Measurements from ENCODE around the gene ANO10. TPM values are rescaled to one million over a fixed set of nuclear protein-coding genes. Genes with fewer than 3 reads are reported as not detected.
"Not testable (repeated sequence)": the region's sequence is repeated elsewhere in the genome, so short reads cannot be mapped to it uniquely, and the experiment has no call there.

The ANO10 gene
- total RNA-seq, 1 donor from 2014 or later, result 30.2 TPM

DNA sequence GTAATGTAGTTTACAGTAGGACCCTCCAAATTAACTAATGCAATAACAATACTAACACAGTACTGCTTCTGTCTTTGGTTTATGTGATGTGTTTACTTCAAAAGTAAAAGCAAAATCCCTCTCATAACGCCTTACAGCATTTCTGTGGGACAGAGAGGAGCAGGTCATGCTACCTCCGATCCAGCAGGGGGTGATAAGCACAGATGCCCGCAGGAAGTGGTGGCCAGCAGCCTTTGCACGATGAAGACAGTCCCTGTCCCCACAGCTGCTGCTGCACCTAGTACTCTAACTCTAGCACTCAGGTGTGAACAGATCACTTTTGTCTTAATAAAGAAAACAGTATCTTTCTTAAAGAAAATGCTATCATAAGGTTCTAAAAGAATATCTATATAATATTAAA lies 38.3 kb downstream of the ANO10 start:
- DNase-seq (ENCODE audit: low read depth), result no peak

DNA sequence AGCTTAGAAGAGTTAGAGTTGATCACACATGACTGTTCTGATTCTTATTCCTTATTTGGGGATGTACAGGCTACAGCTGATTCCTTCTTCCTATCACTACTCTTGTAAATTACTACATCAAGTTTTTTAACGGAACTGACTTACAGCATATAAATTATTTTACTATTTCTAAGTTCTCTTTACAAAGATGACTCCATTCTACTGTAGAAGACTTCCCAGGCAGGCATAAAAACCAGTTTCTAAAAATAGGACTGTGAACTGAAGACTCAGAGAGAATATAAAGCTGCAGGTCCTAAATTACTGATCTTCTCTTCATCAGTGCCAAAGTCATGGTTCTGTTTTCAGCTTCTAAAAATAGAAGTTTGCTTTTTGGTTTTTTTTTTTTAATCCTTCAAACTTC lies 38.9 kb downstream of the ANO10 start:
- peak; percentile 10 for DNase-seq (ENCODE audit: low read depth)

GRCh38 chr3:43581343-43581742 lies 40.5 kb downstream of the ANO10 start:
- no peak for DNase-seq (ENCODE audit: low read depth)

GRCh38 chr3:43580181-43580580 lies 41.6 kb downstream of the ANO10 start:
- no peak for DNase-seq (ENCODE audit: low read depth)

DNA sequence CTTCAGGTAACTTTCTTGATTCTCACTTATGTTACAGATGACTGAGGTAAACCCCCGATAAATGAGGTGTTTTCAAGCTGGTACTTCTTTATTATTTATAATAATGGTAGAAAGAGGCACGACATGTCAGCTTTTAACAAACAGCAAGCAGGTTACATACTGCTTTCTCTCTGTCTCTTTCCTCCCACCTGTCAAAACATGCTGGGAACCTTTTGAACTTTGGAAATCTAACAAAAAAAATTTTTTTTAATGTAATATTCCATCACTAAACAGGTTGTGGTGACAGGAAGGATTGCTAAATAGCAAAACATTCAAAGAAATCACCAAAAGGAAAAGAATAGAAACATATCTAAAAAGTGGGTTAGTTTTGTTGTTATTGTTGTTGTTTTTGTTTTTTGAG lies 48.2 kb downstream of the ANO10 start:
- no peak for DNase-seq (ENCODE audit: low read depth)

DNA sequence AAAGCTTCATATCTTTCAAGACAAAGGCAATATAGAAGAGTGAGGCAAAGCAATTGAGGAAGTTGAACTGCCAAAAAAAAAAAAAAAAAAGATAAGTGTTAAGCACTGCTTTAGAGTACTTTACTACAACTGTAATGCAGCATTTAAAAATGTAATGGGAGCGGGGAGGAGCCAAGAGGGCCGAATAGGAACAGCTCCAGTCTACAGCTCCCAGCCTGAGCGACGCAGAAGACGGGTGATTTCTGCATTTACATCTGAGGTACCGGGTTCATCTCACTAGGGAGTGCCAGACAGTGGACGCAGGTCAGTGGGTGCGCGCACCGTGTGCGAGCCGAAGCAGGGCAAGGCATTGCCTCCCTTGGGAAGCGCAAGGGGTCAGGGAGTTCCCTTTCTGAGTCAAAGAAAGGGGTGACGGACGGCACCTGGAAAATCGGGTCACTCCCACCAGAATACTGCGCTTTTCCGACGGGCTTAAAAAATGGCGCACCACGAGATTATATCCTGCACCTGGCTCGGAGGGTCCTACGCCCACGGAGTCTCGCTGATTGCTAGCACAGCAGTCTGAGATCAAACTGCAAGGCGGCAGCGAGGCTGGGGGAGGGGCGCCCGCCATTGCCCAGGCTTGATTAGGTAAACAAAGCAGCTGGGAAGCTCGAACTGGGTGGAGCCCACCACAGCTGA lies 56.0 kb downstream of the ANO10 start:
- DNase-seq (ENCODE audit: low read depth), result not testable (repeated sequence)

DNA sequence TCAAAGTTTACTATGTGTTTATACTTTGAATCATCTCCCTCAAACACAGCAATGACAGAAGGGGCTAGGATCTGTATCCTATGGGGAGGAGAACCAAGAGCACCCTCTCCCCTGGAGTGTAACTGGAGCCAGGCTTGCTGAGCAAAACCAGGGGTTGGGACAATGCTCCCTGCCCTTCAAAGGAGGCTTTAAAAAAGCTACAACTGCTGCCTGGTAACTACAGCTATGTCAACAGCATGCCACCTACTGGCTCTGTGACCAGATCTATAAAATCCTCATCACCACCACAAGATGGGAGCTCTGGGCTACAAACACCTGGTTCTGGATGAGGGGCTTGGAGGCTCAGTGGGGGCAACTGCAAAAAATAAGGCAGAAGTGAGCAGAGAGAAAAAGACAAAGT lies 61.9 kb downstream of the ANO10 start:
- DNase-seq (ENCODE audit: low read depth), result peak; percentile 22

DNA sequence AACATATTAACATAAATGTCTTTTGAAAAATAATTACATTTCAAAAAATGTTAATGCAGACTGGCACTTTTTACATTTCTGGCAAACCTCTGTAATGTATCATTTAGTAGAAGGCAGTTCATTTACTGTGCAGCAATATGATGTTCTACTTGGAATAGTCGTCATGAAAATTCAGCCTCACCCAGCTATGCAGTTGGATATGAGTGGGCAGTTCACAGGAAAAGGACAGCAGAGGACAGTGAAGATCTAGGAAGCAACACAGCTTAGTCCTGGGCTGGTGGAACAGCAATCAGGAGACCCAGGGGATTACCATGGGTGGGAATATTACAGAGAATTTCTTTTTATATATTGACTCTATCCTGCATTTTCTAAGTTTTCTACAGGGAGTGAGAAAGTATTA lies 63.6 kb downstream of the ANO10 start:
- no peak for DNase-seq (ENCODE audit: low read depth)

- no peak for DNase-seq (ENCODE audit: low read depth)
These were observed 72.1 kb downstream of the ANO10 start for GRCh38 chr3:43549626-43550290.

- DNase-seq (ENCODE audit: low read depth), result peak; percentile 67
These were observed 77.5 kb downstream of the ANO10 start for GRCh38 chr3:43544277-43544676.

GRCh38 chr3:43542328-43543043 lies 79.3 kb downstream of the ANO10 start:
- DNase-seq (ENCODE audit: low read depth), result no peak

- DNase-seq (ENCODE audit: low read depth), result no peak
These were observed 81.2 kb downstream of the ANO10 start for GRCh38 chr3:43540624-43541023.

- no peak for DNase-seq (ENCODE audit: low read depth)
These were observed 82.5 kb downstream of the ANO10 start for GRCh38 chr3:43539321-43539720.

GRCh38 chr3:43537225-43537624 lies 84.6 kb downstream of the ANO10 start:
- DNase-seq (ENCODE audit: low read depth), result no peak

GRCh38 chr3:43534675-43535074 lies 87.1 kb downstream of the ANO10 start:
- DNase-seq (ENCODE audit: low read depth), result no peak

DNA sequence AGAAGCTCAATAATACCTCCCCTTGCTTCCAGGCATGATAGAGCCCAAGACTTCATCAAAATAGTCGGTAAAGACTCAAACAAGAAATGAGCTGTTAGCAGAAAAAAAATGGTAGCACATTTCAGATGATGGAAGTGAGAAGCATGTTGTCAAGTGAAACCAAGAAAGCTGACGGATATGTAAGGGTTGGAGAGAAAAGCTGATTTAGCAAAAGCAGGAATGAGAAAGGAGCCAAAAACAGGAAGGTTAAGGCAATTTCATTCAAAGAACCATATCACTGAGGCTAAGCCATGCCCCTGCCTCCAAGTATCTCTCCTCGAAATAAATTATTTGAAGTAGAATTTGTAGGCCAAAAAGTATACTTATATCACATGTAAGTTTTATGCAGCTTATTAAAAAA lies 88.8 kb downstream of the ANO10 start:
- no peak for DNase-seq (ENCODE audit: low read depth)

DNA sequence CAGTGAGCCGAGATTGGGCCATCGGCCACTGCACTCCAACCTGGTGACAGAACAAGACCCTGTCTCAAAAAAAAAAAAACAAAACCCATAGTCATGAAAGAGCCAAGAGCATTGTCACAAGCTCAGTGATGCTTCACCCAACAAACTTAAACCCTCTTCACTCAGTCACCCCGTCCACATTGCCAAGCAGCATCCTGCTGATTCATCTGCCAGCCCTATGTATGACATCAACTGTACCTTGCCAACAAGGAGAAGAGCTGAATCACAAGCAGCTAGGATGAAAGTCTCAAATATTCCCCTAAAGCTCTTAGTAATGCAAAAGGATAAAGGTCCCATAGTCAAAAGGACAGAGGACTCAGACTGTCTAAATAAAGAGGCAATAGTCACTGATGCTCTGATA lies 90.0 kb downstream of the ANO10 start:
- DNase-seq (ENCODE audit: low read depth), result peak; percentile 35

DNA sequence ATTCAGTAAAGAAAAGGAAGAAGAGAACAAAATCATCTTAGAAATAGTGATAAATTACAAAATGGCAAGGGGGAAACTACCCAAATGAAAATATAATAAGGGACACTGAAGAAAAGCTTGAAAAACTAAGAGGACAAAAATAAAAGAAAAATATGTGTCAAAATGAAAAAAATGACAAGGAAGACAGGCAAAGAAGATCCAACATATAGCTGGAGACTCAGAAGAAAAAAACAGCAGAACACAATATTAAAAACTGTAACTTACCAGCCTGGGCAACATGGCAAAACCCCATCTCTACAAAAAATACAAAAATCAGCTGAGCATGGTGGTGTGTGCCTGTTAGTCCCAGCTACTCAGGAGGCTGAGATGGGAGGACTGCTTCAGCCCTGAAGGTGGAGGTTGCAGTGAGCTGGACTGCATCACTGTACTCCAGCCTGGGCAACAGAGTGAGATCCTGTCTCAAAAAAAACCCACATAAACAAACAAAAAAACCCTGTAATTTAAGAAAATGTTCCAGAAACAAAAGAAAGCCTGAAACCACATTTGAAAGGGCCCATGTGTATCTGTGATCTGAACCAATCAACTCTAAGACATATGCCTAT lies 93.2 kb downstream of the ANO10 start:
- DNase-seq (ENCODE audit: low read depth), result no peak

DNA sequence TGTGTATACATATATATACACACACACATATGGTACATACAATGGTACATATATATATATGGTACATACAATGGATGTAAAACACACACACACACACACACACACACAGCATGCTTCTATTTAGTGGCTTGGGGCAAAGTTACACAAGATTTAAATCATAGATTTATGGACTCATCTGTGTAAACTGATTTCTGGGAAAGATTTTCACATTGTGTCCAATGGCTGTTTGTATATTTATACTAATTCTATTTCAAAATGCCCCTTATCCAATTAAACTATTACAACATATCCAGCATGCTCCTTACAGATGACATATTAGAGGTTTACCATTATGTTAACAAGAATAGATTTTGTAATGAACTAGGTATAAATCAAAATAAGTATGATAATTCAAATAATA lies 94.9 kb downstream of the ANO10 start:
- no peak for DNase-seq (ENCODE audit: low read depth)

DNA sequence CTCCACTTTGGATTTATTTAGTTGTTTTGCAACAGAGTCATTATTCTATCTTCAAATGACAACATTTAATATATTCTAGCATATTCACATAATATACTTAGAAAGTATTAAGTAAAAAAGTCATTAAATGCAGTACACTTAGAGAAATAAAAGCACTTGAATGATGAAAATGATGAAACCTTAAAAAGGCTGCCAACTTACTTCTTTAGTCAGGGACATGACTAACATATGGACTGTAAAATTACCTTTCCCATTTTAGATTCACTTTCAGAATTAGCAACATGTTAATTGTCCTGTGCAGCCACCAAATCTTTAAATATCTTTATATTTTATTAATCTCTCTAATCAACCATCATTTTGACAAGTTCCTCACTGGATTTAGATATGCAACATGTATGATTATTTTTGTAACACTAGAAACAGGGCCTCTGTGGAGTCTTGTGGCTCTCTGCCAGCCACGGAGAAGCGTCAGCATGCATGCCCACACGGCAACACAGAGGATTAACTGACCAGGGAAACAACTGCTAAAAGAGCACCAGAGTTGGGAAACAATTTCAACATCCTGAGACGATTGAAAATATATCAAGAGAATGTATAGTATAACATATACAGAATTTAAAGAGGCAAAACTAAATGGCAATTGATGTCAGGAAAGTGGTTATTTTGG lies 95.7 kb downstream of the ANO10 start:
- peak; percentile 75 for DNase-seq (ENCODE audit: low read depth)

DNA sequence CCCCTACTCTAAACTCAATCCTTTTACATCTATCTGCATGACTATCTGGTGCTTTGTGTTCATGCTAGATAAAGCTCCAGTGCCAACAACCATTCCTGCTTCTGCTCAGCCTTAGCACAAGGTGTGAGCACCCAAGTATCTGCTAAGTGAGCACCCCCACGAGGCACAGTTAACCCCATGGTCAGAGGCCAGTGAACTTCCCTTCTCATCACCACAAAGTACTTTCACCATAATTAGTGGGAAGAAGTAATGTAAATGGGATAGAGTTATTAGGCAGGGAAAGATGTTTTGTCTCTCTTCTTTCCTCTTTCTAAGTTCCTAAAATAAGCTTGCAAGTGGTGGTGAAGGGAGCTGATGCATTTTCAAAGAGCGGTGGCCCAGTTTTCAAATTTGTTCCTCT lies 96.4 kb downstream of the ANO10 start:
- no peak for DNase-seq (ENCODE audit: low read depth)
